WTC11 (cell line): Measurements from ENCODE around the gene GTF3C1.

Experiments used
- CTCF ChIP-seq: fragments of 200-600 bp; IDR thresholded peaks from 2 replicates; pipeline ENCODE4 v1.8.0; 2022; ENCODE audit warnings: antibody characterized with exemption
- FOXJ3 ChIP-seq: sonication (generic); formaldehyde crosslinking; IDR thresholded peaks from 2 replicates; pipeline ENCODE4 v1.9.0; 2021; ENCODE audit warnings: missing genetic modification reagents, mild to moderate bottlenecking, borderline replicate concordance
- NR2C2 ChIP-seq: sonication (generic); formaldehyde crosslinking; IDR thresholded peaks from 2 replicates; pipeline ENCODE4 v1.8.0; 2022; ENCODE audit warnings: mild to moderate bottlenecking, missing genetic modification reagents
- USF1 ChIP-seq: sonication (generic); formaldehyde crosslinking; IDR thresholded peaks from 2 replicates; pipeline ENCODE4 v1.8.0; 2022; ENCODE audit warnings: mild to moderate bottlenecking, missing genetic modification reagents
- ZBTB21 ChIP-seq: sonication (generic); formaldehyde crosslinking; IDR thresholded peaks from 2 replicates; pipeline ENCODE4 v1.8.1; 2023; ENCODE audit warnings: mild to moderate bottlenecking, missing genetic modification reagents, borderline replicate concordance

GRCh38 chr16:27429330-27429871 lies 120.3 kb downstream of the GTF3C1 start:
- TF ChIP-seq CTCF (no peak), NR2C2 (CRISPR knock-in tag) (no peak), FOXJ3 (CRISPR knock-in tag) (no peak), ZBTB21 (CRISPR knock-in tag) (no peak), USF1 (CRISPR knock-in tag) (no peak)
